Endothelial cell of umbilical vein (primary cell): ENCODE data around the gene EEF1G. TPM values are rescaled to one million over a fixed set of nuclear protein-coding genes. Genes with fewer than 3 reads are reported as not detected.

ENCODE experiments used
- BruUV-seq: library from RNA; stranded (reverse); fragments of 400-500 nt; replicated peaks from 2 replicates; lab custom pipeline; 2021; lab: Mats Ljungman, UMichigan
- CTCF ChIA-PET: fragments of 300-600, 350-600 bp; sonication (Branson Sonifier 250); formaldehyde crosslinking; loops from one replicate; lab custom pipeline; 2021; ENCODE audit warnings: antibody characterized with exemption, inconsistent platforms; lab: Charles Lee
- POLR2A ChIA-PET: fragments of 300-600, 350-600 bp; sonication (Branson Sonifier 250); formaldehyde crosslinking; loops from one replicate; lab custom pipeline; 2021; ENCODE audit warnings: antibody characterized with exemption, inconsistent platforms; lab: Charles Lee
- DNase-seq: peaks from one replicate; pipeline ENCODE4 v3.0.0-alpha.2; 2011; ENCODE audit warnings: low read depth, low spot score
- FAIRE-seq: peaks from 2 replicates; lab custom pipeline; 2011; peaks lifted over from hg19 to GRCh38; lab: Jason Lieb, UNC
- H2AFZ ChIP-seq: 2 replicates; pipeline ENCODE4 v1.6.0; 2012; ENCODE audit warnings: low read depth, low read length, control low read depth, inconsistent platforms
- H3K27ac ChIP-seq: 2 replicates; pipeline ENCODE4 v1.5.1; 2011; ENCODE audit warnings: low read depth, mild to moderate bottlenecking, control low read depth, low read length, moderate library complexity; ENCODE audit not compliant: insufficient read depth
- H3K27me3 ChIP-seq, 2 experiments: 2 replicates each; pipeline versions ENCODE4 v1.6.0 to v1.6.1; 2011; ENCODE audit warnings: low read length in 2 of 2, mixed read lengths in 1 of 2; ENCODE audit not compliant: control insufficient read depth in 2 of 2, insufficient read depth in 2 of 2
- H3K36me3 ChIP-seq, 2 experiments: 2 replicates in 1 of 2; 3 replicates in 1 of 2; pipeline ENCODE4 v1.5.1; 2011; ENCODE audit warnings: low read length in 2 of 2, mild to moderate bottlenecking in 1 of 2, moderate library complexity in 1 of 2; ENCODE audit not compliant: control insufficient read depth in 2 of 2, insufficient read depth in 2 of 2; ENCODE audit errors: extremely low read depth in 1 of 2
- H3K4me1 ChIP-seq: 3 replicates; pipeline ENCODE4 v1.5.1; 2011; ENCODE audit warnings: mild to moderate bottlenecking, low read length; ENCODE audit not compliant: control insufficient read depth, insufficient read depth; ENCODE audit errors: extremely low read depth
- H3K4me2 ChIP-seq: 2 replicates; pipeline ENCODE4 v1.6.1; 2011; ENCODE audit warnings: low read length, control low read depth, mixed read lengths; ENCODE audit not compliant: insufficient read depth
- H3K4me3 ChIP-seq, 3 experiments: fragments of 200-600 bp in 1 of 3; sonication (generic), shearing (Covaris generic) in 1 of 3; replicated peaks in 1 of 3; 2 replicates each; pipeline ENCODE4 v1.5.1; 2011 to 2016; ENCODE audit warnings: control low read depth in 3 of 3, low read length in 3 of 3, mild to moderate bottlenecking in 2 of 3, inconsistent platforms in 1 of 3, low read depth in 1 of 3, moderate library complexity in 1 of 3; ENCODE audit not compliant: insufficient read depth in 1 of 3
- H3K79me2 ChIP-seq: 2 replicates; pipeline ENCODE4 v1.6.0; 2012; ENCODE audit warnings: low read length, inconsistent platforms; ENCODE audit not compliant: control insufficient read depth, insufficient read depth
- H3K9ac ChIP-seq: replicated peaks from 2 replicates; pipeline ENCODE3; 2011; ENCODE audit warnings: low read length, control low read depth; ENCODE audit not compliant: insufficient read depth; ENCODE audit errors: extremely low read depth
- H3K9me1 ChIP-seq: replicated peaks from 3 replicates; pipeline ENCODE4 v1.6.0; 2011; ENCODE audit warnings: mild to moderate bottlenecking, low read length; ENCODE audit not compliant: control insufficient read depth, insufficient read depth; ENCODE audit errors: extremely low read depth
- H3K9me3 ChIP-seq: replicated peaks from 2 replicates; pipeline ENCODE4 v1.5.1; 2012; ENCODE audit warnings: low read length, inconsistent platforms; ENCODE audit not compliant: control insufficient read depth, insufficient read depth
- H4K20me1 ChIP-seq: replicated peaks from 2 replicates; pipeline ENCODE3; 2011; ENCODE audit warnings: mild to moderate bottlenecking, low read length; ENCODE audit not compliant: control insufficient read depth, insufficient read depth; ENCODE audit errors: extremely low read depth
- CTCF ChIP-seq, 2 donors: IDR thresholded peaks; 1 replicate in 1 of 2; 2 replicates in 1 of 2; pipeline ENCODE4 v1.5.1; 2011; ENCODE audit warnings: low read length in 2 of 2, mild to moderate bottlenecking in 2 of 2, moderate library complexity in 2 of 2, control low read depth in 1 of 2, inconsistent platforms in 1 of 2, low read depth in 1 of 2; ENCODE audit not compliant: insufficient read depth in 1 of 2; ENCODE audit errors: extremely low read depth in 1 of 2
- FOS ChIP-seq: IDR thresholded peaks from 2 replicates; pipeline ENCODE4 v1.6.1; 2011; ENCODE audit warnings: mild to moderate bottlenecking, low read length, moderate library complexity, borderline replicate concordance; ENCODE audit not compliant: insufficient read depth
- GATA2 ChIP-seq: IDR thresholded peaks from 2 replicates; pipeline ENCODE4 v1.7.0; 2011; ENCODE audit warnings: low read depth, mild to moderate bottlenecking, moderate library complexity, mixed read lengths, low read length; ENCODE audit not compliant: insufficient read length, insufficient read depth
- POLR2A ChIP-seq: IDR thresholded peaks from 2 replicates; pipeline ENCODE4 v1.6.1; 2012; ENCODE audit warnings: low read depth, mild to moderate bottlenecking, control low read depth, low read length
- POLR2AphosphoS5 ChIP-seq: IDR thresholded peaks from 2 replicates; pipeline ENCODE4 v1.6.1; 2012; ENCODE audit warnings: low read depth, mild to moderate bottlenecking, control low read depth, low read length, moderate library complexity; ENCODE audit not compliant: insufficient read depth
- dilution Hi-C: fragments of 300-500 bp; cut with MboI; formaldehyde crosslinking; loops from one replicate; pipeline ENCODE4 v1.15.0; 2019; ENCODE audit warnings: low sequenced_read_pairs; ENCODE audit not compliant: extremely low pct_ligation_motif_present
- intact Hi-C: fragments of 100-400 bp; cut with micrococcal nuclease; formaldehyde crosslinking; loops from one replicate; pipeline ENCODE4 v1.10.0; 2022
- polyA plus RNA-seq, 4 experiments: library from polyadenylated mRNA; depleted of rRNA in 3 of 4; stranded (reverse) in 3 of 4; unstranded in 1 of 4; fragments of >200 nt; gene quantifications; 2 replicates each; pipeline versions ENCODE4 v1.2.1 to v1.2.3, GENCODE V29; 2011 to 2012; ENCODE audit warnings: missing spikeins in 1 of 4
- total RNA-seq: library from RNA; stranded (reverse); gene quantifications from 2 replicates; pipeline ENCODE4 v1.2.3, GENCODE V29; 2021
- TF ChIP-seq, protein P1 (sequence below): IDR thresholded peaks from 2 replicates; pipeline ENCODE4 v1.6.1; 2011; ENCODE audit not compliant: insufficient read depth, insufficient read length

Gene EEF1G
- total and polyA plus RNA-seq, 2 donors (not counting 3 experiments of a cell fraction or from before 2014, with no cell fraction given): 1,341 to 2,133 TPM

- Histone ChIP-seq H3K27me3 (no peaks in the 10 kb centered on the region), H3K36me3 (peaks cover 28 to 38% of the 10 kb centered on the region in 2 experiments), H3K4me3 (peak overlapping the region in 1 of 3 experiments; percentile 92), H4K20me1 (no peaks in the 10 kb centered on the region), H3K9me3 (no peaks in the 10 kb centered on the region), H2AFZ (no peak overlapping the region), H3K9me1 (no peaks in the 10 kb centered on the region), H3K9ac (peak overlapping the region; percentile 89), H3K79me2 (peaks cover 45% of the 10 kb centered on the region), H3K27ac (peak overlapping the region; percentile 19), H3K4me2 (peak overlapping the region; percentile 89), H3K4me1 (peaks cover 19% of the 10 kb centered on the region)
- dilution Hi-C loops: no loop called here
- no TSS peak for BruUV-seq
- DNase-seq (peak; percentile 98), FAIRE-seq (peak; percentile 100)
- intact Hi-C loops: loop anchor here (1.0 kb wide), 3 partner anchors 8 to 47 kb away; partner anchors contain the start of genes GANAB and TUT1
- TF ChIP-seq POLR2AphosphoS5: peak; percentile 55
- TF ChIP-seq, protein P1, sequence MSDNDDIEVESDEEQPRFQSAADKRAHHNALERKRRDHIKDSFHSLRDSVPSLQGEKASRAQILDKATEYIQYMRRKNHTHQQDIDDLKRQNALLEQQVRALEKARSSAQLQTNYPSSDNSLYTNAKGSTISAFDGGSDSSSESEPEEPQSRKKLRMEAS: no peak
- CTCF ChIA-PET: interaction anchor here (0.9 to 1.5 kb wide), 3 partner anchors 13 to 174 kb away, joined by 4 to 10 read pairs (median 5); no protein-coding TSS in a partner anchor
- POLR2A ChIA-PET: interaction anchor here (0.7 to 1.3 kb wide), 6 partner anchors 25 to 80 kb away, joined by 3 to 6 read pairs (median 3); partner anchors contain the start of genes C11orf98, CSKMT, EEF1G and GANAB
Observed at GRCh38 chr11:62599069-62599696, 25.5 kb upstream of the EEF1G start.

- Histone ChIP-seq H2AFZ (no peak overlapping the region), H3K27me3 (no peaks in the 10 kb centered on the region), H3K9me1 (no peaks in the 10 kb centered on the region), H3K9ac (no peak overlapping the region), H3K4me2 (no peak overlapping the region), H4K20me1 (no peaks in the 10 kb centered on the region), H3K27ac (no peak overlapping the region), H3K36me3 (peaks cover 37 to 45% of the 10 kb centered on the region in 2 experiments), H3K4me3 (no peak overlapping the region), H3K79me2 (peaks cover 40% of the 10 kb centered on the region), H3K4me1 (peaks cover 29% of the 10 kb centered on the region), H3K9me3 (no peaks in the 10 kb centered on the region)
- dilution Hi-C loops (no loop called here), intact Hi-C loops (no loop called here)
- ChIA-PET POLR2A (no interaction called here), CTCF (interaction anchor here (1.7 to 4.5 kb wide), 2 partner anchors 16 to 99 kb away, joined by 5 to 48 read pairs; partner anchors contain the start of genes EML3 and ROM1)
- FAIRE-seq: no peak
- no peak for DNase-seq
- no TSS peak for BruUV-seq
- no peak for TF ChIP-seq POLR2A
- TF ChIP-seq FOS: no peak
- TF ChIP-seq CTCF (IDR thresholded peaks at IDR 0.05; ENCODE audit: extremely low read depth in 1 of 2, insufficient read depth in 1 of 2, low read depth in 1 of 2, low read length in 2 of 2): no peak
- no peak for TF ChIP-seq GATA2
Observed at GRCh38 chr11:62595124-62595523, 21.4 kb upstream of the EEF1G start.
